Mesangial cell (primary cell): ENCODE data around the gene ZNF548. TPM values are rescaled to one million over a fixed set of nuclear protein-coding genes. Genes with fewer than 3 reads are reported as not detected.

Experiments
- total RNA-seq: library from RNA; depleted of rRNA; stranded (reverse); fragments of >200 nt; gene quantifications from 2 replicates; pipeline ENCODE4 v1.2.3, GENCODE V29; 2015

Gene ZNF548
- total RNA-seq: 6.2 and 9.1 TPM in 2 replicates

GRCh38 chr19:57389730-57390598 lies at the start of gene ZNF548:
TSS of gene ZNF548 (plus strand) at chr19:57389854. CDS start at chr19:57390100, 246 bp downstream.

GRCh38 chr19:57350877-57351805 lies 38.5 kb upstream of the ZNF548 start, which contains the start of gene ZNF304:
TSS of gene ZNF304 (plus strand) at chr19:57351271. CDS start at chr19:57351665, 394 bp downstream.

GRCh38 chr19:57362997-57363687 lies 26.5 kb upstream of the ZNF548 start, which contains the start of the genes TRAPPC2B and ZNF547:
TSS of gene TRAPPC2B (plus strand) at chr19:57363551. CDS start at chr19:57364834, 1,283 bp downstream.
TSS of gene ZNF547 (plus strand) at chr19:57363551. CDS start at chr19:57368556, 5,005 bp downstream.

GRCh38 chr19:57410877-57411671 lies 21.4 kb downstream of the ZNF548 start, which contains the start of gene ZNF17:
TSS of gene ZNF17 (plus strand) at chr19:57411161. CDS start at chr19:57413616, 2,455 bp downstream.

GRCh38 chr19:57435062-57435978 lies 45.7 kb downstream of the ZNF548 start, which contains the start of gene ZNF749:
TSS of gene ZNF749 (plus strand) at chr19:57435325. CDS start at chr19:57435579, 254 bp downstream.

Other genes starting within 250 kb of the ZNF548 start
- gene ZIM3, start 244.7 kb upstream of the ZNF548 start, total RNA-seq: not detected in 2 replicates
- not detected in 2 replicates for gene DUXA, start 222.4 kb upstream of the ZNF548 start, total RNA-seq
- 14.3 and 21.6 TPM in 2 replicates for gene ZNF264, start 198.4 kb upstream of the ZNF548 start, total RNA-seq
- 1.6 TPM in 1 of 2 replicates, not detected in the other for gene AURKC, start 158.8 kb upstream of the ZNF548 start, total RNA-seq
- gene ZNF805, start 149.2 kb upstream of the ZNF548 start, total RNA-seq: 6.2 and 14.1 TPM in 2 replicates
- gene ZNF460, start 109.4 kb upstream of the ZNF548 start, total RNA-seq: 31.4 and 54.5 TPM in 2 replicates
- 3.3 and 6.3 TPM in 2 replicates for gene ZNF543, start 69.4 kb upstream of the ZNF548 start, total RNA-seq
- gene ZNF304, start 38.6 kb upstream of the ZNF548 start, total RNA-seq: 3.6 and 5.5 TPM in 2 replicates
- 12.2 and 15.1 TPM in 2 replicates for gene TRAPPC2B, start 26.3 kb upstream of the ZNF548 start, total RNA-seq
- gene ZNF547, start 26.3 kb upstream of the ZNF548 start, total RNA-seq: 0.65 and 0.89 TPM in 2 replicates
- 4.1 TPM in 2 replicates for gene ZNF17, start 21.3 kb downstream of the ZNF548 start, total RNA-seq
- 7.5 and 16.3 TPM in 2 replicates for gene ZNF749, start 45.5 kb downstream of the ZNF548 start, total RNA-seq
- under 0.01 TPM in 1 of 2 replicates, not detected in the other for gene VN1R1, start 67.3 kb downstream of the ZNF548 start, total RNA-seq
- 3.9 and 11.2 TPM in 2 replicates for gene ZNF772, start 87.7 kb downstream of the ZNF548 start, total RNA-seq
- 3.7 and 9.6 TPM in 2 replicates for gene ZNF419, start 97.9 kb downstream of the ZNF548 start, total RNA-seq
- 3.9 and 13.6 TPM in 2 replicates for gene ZNF773, start 110.1 kb downstream of the ZNF548 start, total RNA-seq
- 2.3 and 4.6 TPM in 2 replicates for gene ZNF549, start 137.5 kb downstream of the ZNF548 start, total RNA-seq
- 2.8 and 3.9 TPM in 2 replicates for gene ZNF550, start 170.0 kb downstream of the ZNF548 start, total RNA-seq
- gene ZNF416, start 189.1 kb downstream of the ZNF548 start, total RNA-seq: 2.6 and 4.2 TPM in 2 replicates
- 4.1 and 7.5 TPM in 2 replicates for gene ZIK1, start 194.3 kb downstream of the ZNF548 start, total RNA-seq
- 3.5 and 4.1 TPM in 2 replicates for gene ZNF530, start 210.0 kb downstream of the ZNF548 start, total RNA-seq
- gene ZNF134, start 224.4 kb downstream of the ZNF548 start, total RNA-seq: 9.6 and 17.4 TPM in 2 replicates
- 4.2 and 7.5 TPM in 2 replicates for gene ZNF211, start 243.3 kb downstream of the ZNF548 start, total RNA-seq